Measurements from ENCODE around the gene STX8.

DNA sequence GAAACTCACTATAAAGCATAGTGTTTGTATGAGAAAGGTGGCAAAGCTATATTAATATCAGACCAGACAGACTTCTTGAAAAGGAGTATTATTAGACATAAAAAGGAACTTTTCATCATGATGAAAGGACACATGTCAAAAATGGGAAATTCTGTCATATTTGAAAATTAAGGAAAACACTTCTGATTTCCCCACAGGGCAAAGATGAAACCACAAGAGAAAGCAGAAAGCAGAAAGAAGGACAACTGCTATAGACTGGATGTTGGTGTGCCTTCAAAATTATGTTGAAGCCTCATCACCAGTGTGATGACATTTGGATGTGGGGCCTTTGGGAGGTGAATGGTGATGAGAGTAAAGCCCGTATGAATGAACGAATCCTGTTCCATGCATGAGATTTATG, 193.0 kb downstream of the STX8 start:
- TF ChIP-seq TAF1 (IDR thresholded peaks at IDR 0.05; ENCODE audit: borderline replicate concordance, low read depth, low read length) (no peak), POLR2AphosphoS5 (IDR thresholded peaks at IDR 0.05; ENCODE audit: low read depth, low read length) (no peak)

All from GM12892 (cell line).